CD14-positive monocyte (primary cell): Measurements from ENCODE around the gene COPS3. TPM values are rescaled to one million over a fixed set of nuclear protein-coding genes. Genes with fewer than 3 reads are reported as not detected.

ENCODE experiments used
- DNase-seq, 3 donors: peaks; one replicate each; pipeline ENCODE4 v3.0.0-alpha.2; 2011 to 2022
- H2AFZ ChIP-seq: 2 replicates; pipeline ENCODE4 v1.6.0; 2012; ENCODE audit warnings: mild to moderate bottlenecking, low read depth, low read length, inconsistent platforms; ENCODE audit not compliant: insufficient read depth, poor library complexity, severe bottlenecking
- H3K27ac ChIP-seq, 2 donors: 1 replicate in 1 of 2; 2 replicates in 1 of 2; pipeline ENCODE4 v1.5.1; 2012 to 2013; ENCODE audit warnings: low read length in 2 of 2, control low read depth in 1 of 2, inconsistent platforms in 1 of 2, low read depth in 1 of 2, mild to moderate bottlenecking in 1 of 2
- H3K27me3 ChIP-seq, 2 donors: one replicate each; pipeline versions ENCODE4 v1.6.0 to v1.6.1; 2011 to 2013; ENCODE audit warnings: low read length in 2 of 2; ENCODE audit not compliant: control insufficient read depth in 2 of 2, insufficient read depth in 2 of 2
- H3K36me3 ChIP-seq, 2 donors: replicated peaks in 1 of 2; 1 replicate in 1 of 2; 2 replicates in 1 of 2; pipeline versions ENCODE4 v1.5.1 to v1.6.1; 2012 to 2013; ENCODE audit warnings: low read length in 2 of 2, control low read depth in 1 of 2, inconsistent platforms in 1 of 2, mild to moderate bottlenecking in 1 of 2; ENCODE audit not compliant: insufficient read depth in 2 of 2, control insufficient read depth in 1 of 2
- H3K4me1 ChIP-seq, 2 donors: 1 replicate in 1 of 2; 2 replicates in 1 of 2; pipeline versions ENCODE4 v1.5.1 to v1.6.1; 2012 to 2013; ENCODE audit warnings: low read length in 2 of 2, control low read depth in 1 of 2, inconsistent platforms in 1 of 2, mild to moderate bottlenecking in 1 of 2, moderate library complexity in 1 of 2; ENCODE audit not compliant: insufficient read depth in 2 of 2, control insufficient read depth in 1 of 2
- H3K4me2 ChIP-seq: replicated peaks from 2 replicates; pipeline ENCODE3; 2012; ENCODE audit warnings: low read length, moderate library complexity, mild to moderate bottlenecking; ENCODE audit not compliant: poor library complexity, severe bottlenecking; ENCODE audit errors: extremely low read depth
- H3K4me3 ChIP-seq, 3 experiments: fragments of 200-600 bp in 1 of 3; sonication (generic) in 1 of 3; replicated peaks in 1 of 3; 1 replicate in 2 of 3; 2 replicates in 1 of 3; pipeline ENCODE4 v1.5.1; 2011 to 2013; ENCODE audit warnings: low read length in 3 of 3, mild to moderate bottlenecking in 3 of 3, control low read depth in 2 of 3, low read depth in 2 of 3, inconsistent platforms in 1 of 3, moderate library complexity in 1 of 3
- H3K79me2 ChIP-seq: 2 replicates; pipeline ENCODE4 v1.6.0; 2012; ENCODE audit warnings: mild to moderate bottlenecking, control low read depth, inconsistent platforms, low read length, moderate library complexity; ENCODE audit not compliant: insufficient read depth
- H3K9ac ChIP-seq: 2 replicates; pipeline ENCODE4 v1.6.0; 2017; ENCODE audit warnings: low read length, mild to moderate bottlenecking; ENCODE audit not compliant: insufficient read depth, poor library complexity, severe bottlenecking
- H3K9me3 ChIP-seq, 2 donors: replicated peaks in 1 of 2; 1 replicate in 1 of 2; 2 replicates in 1 of 2; pipeline versions ENCODE4 v1.5.1 to v1.6.1; 2012 to 2013; ENCODE audit warnings: low read length in 2 of 2, control low read depth in 1 of 2; ENCODE audit not compliant: control insufficient read depth in 1 of 2, insufficient read depth in 1 of 2
- H4K20me1 ChIP-seq: 2 replicates; pipeline ENCODE4 v1.6.0; 2012; ENCODE audit warnings: mild to moderate bottlenecking, low read length, control low read depth, moderate library complexity; ENCODE audit not compliant: insufficient read depth
- H3K27ac Mint-ChIP-seq, 7 donors: one replicate each; pipeline ENCODE4 v1.8.0; 2020; ENCODE audit warnings: mild to moderate bottlenecking in 7 of 7, mixed read lengths in 7 of 7, moderate library complexity in 6 of 7, inconsistent platforms in 2 of 7
- H3K27me3 Mint-ChIP-seq, 3 donors: one replicate each; pipeline ENCODE4 v1.8.0; 2021 to 2022; ENCODE audit warnings: low read depth in 3 of 3, mild to moderate bottlenecking in 3 of 3, mixed read lengths in 3 of 3, moderate library complexity in 3 of 3, inconsistent platforms in 1 of 3
- H3K36me3 Mint-ChIP-seq, 2 donors: one replicate each; pipeline ENCODE4 v1.8.0; 2020; ENCODE audit warnings: mixed read lengths in 2 of 2, inconsistent platforms in 1 of 2, mild to moderate bottlenecking in 1 of 2
- H3K4me1 Mint-ChIP-seq: one replicate; pipeline ENCODE4 v1.8.0; 2020; ENCODE audit warnings: mild to moderate bottlenecking, mixed read lengths
- H3K4me3 Mint-ChIP-seq, 2 donors: one replicate each; pipeline ENCODE4 v1.8.0; 2020; ENCODE audit warnings: mild to moderate bottlenecking in 2 of 2, mixed read lengths in 2 of 2, moderate library complexity in 1 of 2
- H3K9me3 Mint-ChIP-seq, 7 donors: one replicate each; pipeline ENCODE4 v1.8.0; 2020 to 2022; ENCODE audit warnings: mixed read lengths in 7 of 7, mild to moderate bottlenecking in 6 of 7, moderate library complexity in 6 of 7, inconsistent platforms in 2 of 7
- WGBS: methylation state at CpG from one replicate; pipeline ENCODE4 v1.1.5; 2013; ENCODE audit warnings: missing lambda C conversion rate; ENCODE audit not compliant: insufficient coverage; 5-methylcytosine and 5-hydroxymethylcytosine counted together
- intact Hi-C, 2 donors: fragments of 100-400 bp; cut with micrococcal nuclease; formaldehyde crosslinking; loops; one replicate each; pipeline versions ENCODE4 v1.15.0 to v1.15.1; 2023
- polyA plus RNA-seq, 3 donors: library from polyadenylated mRNA; depleted of rRNA in 1 of 3; unstranded in 2 of 3; stranded (reverse) in 1 of 3; fragments of 300-500 nt in 2 of 3; fragments of >200 nt in 1 of 3; fragmentation: Illumina TruSeq in 2 of 3; gene quantifications; 1 replicate in 2 of 3; 2 replicates in 1 of 3; pipeline ENCODE4 v1.2.3, GENCODE V29; 2012 to 2021
- TF ChIP-seq, protein P1 (sequence below): fragments of 200-600 bp; IDR thresholded peaks from one replicate; pipeline ENCODE4 v1.8.0; 2022; ENCODE audit warnings: antibody characterized with exemption, mild to moderate bottlenecking

Gene COPS3
- polyA plus RNA-seq, 3 donors: 47.6 to 122 (median 117) TPM

DNA sequence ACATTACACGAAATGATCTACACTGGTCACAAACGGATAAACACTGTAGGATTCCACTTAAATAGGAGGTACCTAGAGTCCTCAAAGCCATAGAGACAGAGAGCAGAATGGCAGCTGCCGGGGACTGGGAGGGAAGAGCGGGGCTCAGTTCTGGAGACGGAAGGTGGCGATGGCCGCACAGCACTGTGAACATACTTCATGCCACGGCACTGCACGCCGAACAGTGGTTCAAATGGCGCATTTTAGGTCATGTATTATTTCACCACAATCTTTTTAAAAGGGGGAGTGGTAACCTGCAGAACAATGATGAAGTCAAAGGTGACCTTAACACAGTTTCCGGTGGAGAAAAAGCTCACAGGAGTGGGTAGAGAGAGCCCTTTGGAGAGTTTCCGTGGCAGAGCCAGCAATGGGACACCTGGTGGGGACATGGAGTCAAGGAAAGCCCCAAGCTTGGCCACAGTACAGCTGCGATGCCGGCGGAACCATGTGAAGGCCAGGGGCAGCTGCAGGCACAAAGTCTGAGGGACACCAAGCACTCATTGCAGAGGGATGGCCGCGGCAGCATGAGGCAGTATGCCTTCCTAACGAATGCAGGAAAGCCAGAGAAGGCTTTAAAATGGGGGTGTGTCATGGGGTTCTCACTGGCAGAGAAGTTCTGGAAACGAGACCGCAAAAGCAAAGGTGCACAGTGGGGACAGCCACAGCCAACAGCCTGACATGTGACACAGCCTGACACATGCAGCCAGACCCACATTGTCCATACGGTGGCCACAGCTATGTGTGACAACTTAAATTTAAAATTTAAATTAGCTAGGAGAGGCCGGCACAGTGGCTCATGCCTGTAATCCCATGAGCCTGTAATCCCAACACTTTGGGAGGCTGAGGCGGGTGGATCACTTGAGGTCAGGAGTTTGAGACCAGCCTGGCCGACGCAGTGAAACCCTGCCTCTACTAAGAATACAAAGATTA is 51.3 kb downstream of the COPS3 start:
- no peak overlapping the region for H3K4me3 Mint-ChIP-seq

More for the DNA sequence above, 51.3 kb downstream of the COPS3 start:
- Histone ChIP-seq H3K4me2 (no peak overlapping the region), H3K27me3 (no peaks in the 10 kb centered on the region), H4K20me1 (peaks cover 87% of the 10 kb centered on the region), H3K27ac (no peak overlapping the region), H3K9ac (no peak overlapping the region), H3K4me3 (no peak overlapping the region), H2AFZ (no peak overlapping the region), H3K9me3 (no peaks in the 10 kb centered on the region), H3K4me1 (no peaks in the 10 kb centered on the region), H3K79me2 (peaks cover 31% of the 10 kb centered on the region), H3K36me3 (peaks cover 81 to 84% of the 10 kb centered on the region in 2 donors)
- DNase-seq: no peak
- H3K9me3 Mint-ChIP-seq: no peaks in the 10 kb centered on the region
- H3K27ac Mint-ChIP-seq: peak overlapping the region in 1 of 7 donors; percentile 17
- intact Hi-C loops: loop anchor here in 1 of 2 donors (5.0 to 10.0 kb wide), 2 partner anchors 33 to 185 kb away; partner anchors contain the start of gene MPRIP
- H3K36me3 Mint-ChIP-seq: peaks cover 77 to 86% of the 10 kb centered on the region in 2 donors
- 90% methylated on average over 13 of the region's 26 CpGs for WGBS
- no peaks in the 10 kb centered on the region for H3K4me1 Mint-ChIP-seq
- no peaks in the 10 kb centered on the region for H3K27me3 Mint-ChIP-seq
- TF ChIP-seq, protein P1, sequence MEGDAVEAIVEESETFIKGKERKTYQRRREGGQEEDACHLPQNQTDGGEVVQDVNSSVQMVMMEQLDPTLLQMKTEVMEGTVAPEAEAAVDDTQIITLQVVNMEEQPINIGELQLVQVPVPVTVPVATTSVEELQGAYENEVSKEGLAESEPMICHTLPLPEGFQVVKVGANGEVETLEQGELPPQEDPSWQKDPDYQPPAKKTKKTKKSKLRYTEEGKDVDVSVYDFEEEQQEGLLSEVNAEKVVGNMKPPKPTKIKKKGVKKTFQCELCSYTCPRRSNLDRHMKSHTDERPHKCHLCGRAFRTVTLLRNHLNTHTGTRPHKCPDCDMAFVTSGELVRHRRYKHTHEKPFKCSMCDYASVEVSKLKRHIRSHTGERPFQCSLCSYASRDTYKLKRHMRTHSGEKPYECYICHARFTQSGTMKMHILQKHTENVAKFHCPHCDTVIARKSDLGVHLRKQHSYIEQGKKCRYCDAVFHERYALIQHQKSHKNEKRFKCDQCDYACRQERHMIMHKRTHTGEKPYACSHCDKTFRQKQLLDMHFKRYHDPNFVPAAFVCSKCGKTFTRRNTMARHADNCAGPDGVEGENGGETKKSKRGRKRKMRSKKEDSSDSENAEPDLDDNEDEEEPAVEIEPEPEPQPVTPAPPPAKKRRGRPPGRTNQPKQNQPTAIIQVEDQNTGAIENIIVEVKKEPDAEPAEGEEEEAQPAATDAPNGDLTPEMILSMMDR: no peak
